H9 (cell line): ENCODE results near the gene CDK10. TPM values are rescaled to one million over a fixed set of nuclear protein-coding genes. Genes with fewer than 3 reads are reported as not detected.

Experiments
- DNase-seq: peaks from one replicate; pipeline ENCODE4 v3.0.0-alpha.2; 2017
- H2AFZ ChIP-seq: one replicate; pipeline ENCODE4 v1.6.1; 2013; ENCODE audit warnings: mild to moderate bottlenecking, low read length, control low read depth, moderate library complexity
- H2AK5ac ChIP-seq: 2 replicates; pipeline ENCODE4 v1.6.1; 2013; ENCODE audit warnings: low read length, control low read depth, mixed read lengths; ENCODE audit not compliant: insufficient read length
- H2BK120ac ChIP-seq: one replicate; pipeline ENCODE4 v1.6.1; 2013; ENCODE audit warnings: low read depth, mild to moderate bottlenecking, low read length, control low read depth, inconsistent platforms; ENCODE audit not compliant: poor library complexity, severe bottlenecking
- H2BK12ac ChIP-seq: 2 replicates; pipeline ENCODE4 v1.6.1; 2013; ENCODE audit warnings: low read length, control low read depth, mixed read lengths, low read depth; ENCODE audit not compliant: insufficient read length
- H2BK15ac ChIP-seq: 2 replicates; pipeline ENCODE4 v1.6.1; 2013; ENCODE audit warnings: low read depth, low read length, control low read depth
- H2BK20ac ChIP-seq: one replicate; pipeline ENCODE4 v1.6.1; 2013; ENCODE audit warnings: low read depth, mild to moderate bottlenecking, low read length, control low read depth, inconsistent platforms; ENCODE audit not compliant: poor library complexity, severe bottlenecking
- H2BK5ac ChIP-seq: 2 replicates; pipeline ENCODE4 v1.6.1; 2013; ENCODE audit warnings: low read length, control low read depth, mixed read lengths; ENCODE audit not compliant: insufficient read length
- H3K14ac ChIP-seq: 2 replicates; pipeline ENCODE4 v1.6.1; 2013; ENCODE audit warnings: low read length, control low read depth; ENCODE audit not compliant: insufficient read depth
- H3K18ac ChIP-seq: 2 replicates; pipeline ENCODE4 v1.6.1; 2013; ENCODE audit warnings: low read depth, mild to moderate bottlenecking, mixed read lengths, low read length, control low read depth; ENCODE audit not compliant: insufficient read length
- H3K23ac ChIP-seq: 2 replicates; pipeline ENCODE4 v1.6.1; 2013; ENCODE audit warnings: low read length, control low read depth, mixed read lengths, low read depth; ENCODE audit not compliant: insufficient read length
- H3K23me2 ChIP-seq: 2 replicates; pipeline ENCODE4 v1.6.1; 2013; ENCODE audit warnings: low read depth, mild to moderate bottlenecking, mixed read lengths, low read length, control low read depth; ENCODE audit not compliant: insufficient read length, poor library complexity, severe bottlenecking
- H3K27ac ChIP-seq: 2 replicates; pipeline ENCODE4 v1.5.1; 2013; ENCODE audit warnings: low read length, control low read depth, mixed read lengths, low read depth; ENCODE audit not compliant: insufficient read length
- H3K27me3 ChIP-seq: 2 replicates; pipeline ENCODE4 v1.6.1; 2013; ENCODE audit warnings: low read length, control low read depth, inconsistent platforms; ENCODE audit not compliant: insufficient read depth
- H3K4ac ChIP-seq: 2 replicates; pipeline ENCODE4 v1.6.1; 2013; ENCODE audit warnings: low read depth, mild to moderate bottlenecking, control low read depth, inconsistent platforms, low read length, moderate library complexity
- H3K4me1 ChIP-seq: 2 replicates; pipeline ENCODE4 v1.6.1; 2013; ENCODE audit warnings: low read length, control low read depth, inconsistent platforms; ENCODE audit not compliant: insufficient read depth
- H3K4me2 ChIP-seq: 2 replicates; pipeline ENCODE4 v1.6.1; 2013; ENCODE audit warnings: low read length, control low read depth, mixed read lengths; ENCODE audit not compliant: insufficient read length, insufficient read depth
- H3K56ac ChIP-seq: 2 replicates; pipeline ENCODE4 v1.6.1; 2013; ENCODE audit warnings: low read depth, mild to moderate bottlenecking, mixed read lengths, low read length, control low read depth; ENCODE audit not compliant: insufficient read length
- H3K79me1 ChIP-seq: 2 replicates; pipeline ENCODE4 v1.6.1; 2013; ENCODE audit warnings: low read depth, mild to moderate bottlenecking, moderate library complexity, low read length, control low read depth, inconsistent platforms; ENCODE audit not compliant: insufficient read depth, poor library complexity, severe bottlenecking
- H3K79me2 ChIP-seq: 2 replicates; pipeline ENCODE4 v1.6.1; 2013; ENCODE audit warnings: low read length, control low read depth, inconsistent platforms; ENCODE audit not compliant: insufficient read depth
- H3K9ac ChIP-seq: 2 replicates; pipeline ENCODE4 v1.6.1; 2013; ENCODE audit warnings: low read length, control low read depth, mixed read lengths; ENCODE audit not compliant: insufficient read length; ENCODE audit errors: extremely low read depth
- H3K9me3 ChIP-seq: one replicate; pipeline ENCODE4 v1.6.1; 2013; ENCODE audit warnings: low read depth, low read length, inconsistent platforms; ENCODE audit not compliant: control insufficient read depth
- H3T11ph ChIP-seq: one replicate; pipeline ENCODE4 v1.6.1; 2013; ENCODE audit warnings: mild to moderate bottlenecking, low read length, control low read depth, inconsistent platforms
- H4K20me1 ChIP-seq: one replicate; pipeline ENCODE4 v1.6.1; 2013; ENCODE audit not compliant: control insufficient read depth, insufficient read length, insufficient read depth
- H4K5ac ChIP-seq: 2 replicates; pipeline ENCODE4 v1.6.1; 2013; ENCODE audit warnings: low read depth, mild to moderate bottlenecking, mixed read lengths, low read length, control low read depth; ENCODE audit not compliant: insufficient read length
- H4K8ac ChIP-seq: replicated peaks from 2 replicates; pipeline ENCODE4 v1.6.1; 2013; ENCODE audit warnings: low read length, control low read depth, mixed read lengths, low read depth; ENCODE audit not compliant: insufficient read length
- H4K91ac ChIP-seq: 2 replicates; pipeline ENCODE4 v1.6.1; 2013; ENCODE audit warnings: low read depth, mild to moderate bottlenecking, moderate library complexity, mixed read lengths, low read length, control low read depth; ENCODE audit not compliant: insufficient read length
- H3K27ac Mint-ChIP-seq, 3 experiments: 2 replicates in 2 of 3; 3 replicates in 1 of 3; pipeline ENCODE4 v1.8.0; 2020 to 2021; ENCODE audit warnings: mixed read lengths in 3 of 3, mild to moderate bottlenecking in 1 of 3, moderate library complexity in 1 of 3
- H3K27me3 Mint-ChIP-seq: 2 replicates; pipeline ENCODE4 v1.8.0; 2021; ENCODE audit warnings: low read depth, mild to moderate bottlenecking, moderate library complexity, mixed read lengths
- H3K36me3 Mint-ChIP-seq, 3 experiments: 2 replicates in 2 of 3; 3 replicates in 1 of 3; pipeline ENCODE4 v1.8.0; 2020 to 2021; ENCODE audit warnings: low read depth in 3 of 3, mixed read lengths in 3 of 3; ENCODE audit not compliant: insufficient read depth in 1 of 3
- H3K4me1 Mint-ChIP-seq, 2 experiments: 2 replicates each; pipeline ENCODE4 v1.8.0; 2020; ENCODE audit warnings: mixed read lengths in 2 of 2
- H3K4me3 Mint-ChIP-seq, 2 experiments: 2 replicates in 1 of 2; 3 replicates in 1 of 2; pipeline ENCODE4 v1.8.0; 2020 to 2021; ENCODE audit warnings: mild to moderate bottlenecking in 2 of 2, mixed read lengths in 2 of 2, moderate library complexity in 1 of 2
- H3K9me3 Mint-ChIP-seq, 2 experiments: 2 replicates in 1 of 2; 3 replicates in 1 of 2; pipeline ENCODE4 v1.8.0; 2020; ENCODE audit warnings: mild to moderate bottlenecking in 2 of 2, mixed read lengths in 2 of 2, moderate library complexity in 1 of 2
- WGBS: extraction: QIAGEN DNeasy Blood & Tissue Kit; methylation state at CpG from one replicate; pipeline ENCODE4 v1.1.7; 2013; ENCODE audit warnings: missing lambda C conversion rate, low lambda C conversion rate, mixed read lengths; ENCODE audit not compliant: insufficient read length; ENCODE audit errors: extremely low coverage; 5-methylcytosine and 5-hydroxymethylcytosine counted together
- total RNA-seq: library from RNA; stranded (reverse); gene quantifications from 2 replicates; pipeline ENCODE4 v1.2.1, GENCODE V29; 2021
- TF ChIP-seq, protein P1 (sequence below): fragments of 200-600 bp; sonication (generic); conservative IDR thresholded peaks from 3 replicates; pipeline ENCODE4 v1.8.0; 2021; ENCODE audit warnings: antibody characterized with exemption, mild to moderate bottlenecking

Gene CDK10
- total RNA-seq, 1 experiment from 2014 or later: 77.1 TPM

DNA sequence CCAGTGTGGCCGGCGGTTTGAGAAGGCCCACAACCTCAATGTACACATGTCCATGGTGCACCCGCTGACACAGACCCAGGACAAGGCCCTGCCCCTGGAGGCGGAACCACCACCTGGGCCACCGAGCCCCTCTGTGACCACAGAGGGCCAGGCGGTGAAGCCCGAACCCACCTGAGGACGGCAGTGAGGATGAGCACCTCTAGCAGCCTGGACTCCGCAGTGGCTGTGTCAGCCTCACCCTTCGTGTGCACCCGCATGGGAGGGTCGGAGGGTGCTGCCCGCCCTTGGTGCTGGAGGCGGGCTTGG is 51.5 kb downstream of the CDK10 start:
- Histone ChIP-seq H3K4me2 (no peak overlapping the region), H3K23me2 (no peaks in the 10 kb centered on the region), H3K27ac (no peak overlapping the region), H3T11ph (no peak overlapping the region), H4K5ac (no peak overlapping the region), H2AK5ac (no peak overlapping the region), H3K4me1 (no peaks in the 10 kb centered on the region), H4K8ac (no peak overlapping the region), H3K56ac (no peak overlapping the region), H3K79me1 (no peaks in the 10 kb centered on the region), H2BK15ac (no peak overlapping the region), H2BK5ac (no peak overlapping the region), H2BK20ac (no peak overlapping the region), H2BK12ac (no peak overlapping the region), H3K9ac (no peak overlapping the region), H3K79me2 (no peaks in the 10 kb centered on the region), H3K27me3 (no peaks in the 10 kb centered on the region), H4K20me1 (no peaks in the 10 kb centered on the region), H2BK120ac (no peak overlapping the region), H3K4ac (no peak overlapping the region), H2AFZ (no peak overlapping the region), H3K23ac (no peak overlapping the region), H3K14ac (no peak overlapping the region), H3K18ac (no peak overlapping the region), H3K9me3 (no peaks in the 10 kb centered on the region), H4K91ac (no peak overlapping the region)
- Mint-ChIP-seq H3K4me1 (no peaks in the 10 kb centered on the region), H3K36me3 (peaks cover 60 to 97% (median 89%) of the 10 kb centered on the region in 3 experiments; a peak in 6 of 7 replicates), H3K9me3 (no peaks in the 10 kb centered on the region), H3K27me3 (no peaks in the 10 kb centered on the region), H3K27ac (no peak overlapping the region), H3K4me3 (no peak overlapping the region)
- TF ChIP-seq, protein P1, sequence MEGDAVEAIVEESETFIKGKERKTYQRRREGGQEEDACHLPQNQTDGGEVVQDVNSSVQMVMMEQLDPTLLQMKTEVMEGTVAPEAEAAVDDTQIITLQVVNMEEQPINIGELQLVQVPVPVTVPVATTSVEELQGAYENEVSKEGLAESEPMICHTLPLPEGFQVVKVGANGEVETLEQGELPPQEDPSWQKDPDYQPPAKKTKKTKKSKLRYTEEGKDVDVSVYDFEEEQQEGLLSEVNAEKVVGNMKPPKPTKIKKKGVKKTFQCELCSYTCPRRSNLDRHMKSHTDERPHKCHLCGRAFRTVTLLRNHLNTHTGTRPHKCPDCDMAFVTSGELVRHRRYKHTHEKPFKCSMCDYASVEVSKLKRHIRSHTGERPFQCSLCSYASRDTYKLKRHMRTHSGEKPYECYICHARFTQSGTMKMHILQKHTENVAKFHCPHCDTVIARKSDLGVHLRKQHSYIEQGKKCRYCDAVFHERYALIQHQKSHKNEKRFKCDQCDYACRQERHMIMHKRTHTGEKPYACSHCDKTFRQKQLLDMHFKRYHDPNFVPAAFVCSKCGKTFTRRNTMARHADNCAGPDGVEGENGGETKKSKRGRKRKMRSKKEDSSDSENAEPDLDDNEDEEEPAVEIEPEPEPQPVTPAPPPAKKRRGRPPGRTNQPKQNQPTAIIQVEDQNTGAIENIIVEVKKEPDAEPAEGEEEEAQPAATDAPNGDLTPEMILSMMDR: no peak
- no CpG with 5 or more reads among the region's 14 CpGs for WGBS
- no peak for DNase-seq
